CD14-positive monocyte (primary cell): ENCODE measurements around the gene SLC35B1. TPM values are rescaled to one million over a fixed set of nuclear protein-coding genes. Genes with fewer than 3 reads are reported as not detected.
A peak's percentile ranks its signal among the peaks of the same experiment; 100 is the strongest.

Experiments
- DNase-seq, 3 donors: peaks; one replicate each; pipeline ENCODE4 v3.0.0-alpha.2; 2011 to 2022
- H2AFZ ChIP-seq: 2 replicates; pipeline ENCODE4 v1.6.0; 2012; ENCODE audit warnings: mild to moderate bottlenecking, low read depth, low read length, inconsistent platforms; ENCODE audit not compliant: insufficient read depth, poor library complexity, severe bottlenecking
- H3K27ac ChIP-seq, 2 donors: 1 replicate in 1 of 2; 2 replicates in 1 of 2; pipeline ENCODE4 v1.5.1; 2012 to 2013; ENCODE audit warnings: low read length in 2 of 2, control low read depth in 1 of 2, inconsistent platforms in 1 of 2, low read depth in 1 of 2, mild to moderate bottlenecking in 1 of 2
- H3K27me3 ChIP-seq, 2 donors: one replicate each; pipeline versions ENCODE4 v1.6.0 to v1.6.1; 2011 to 2013; ENCODE audit warnings: low read length in 2 of 2; ENCODE audit not compliant: control insufficient read depth in 2 of 2, insufficient read depth in 2 of 2
- H3K36me3 ChIP-seq, 2 donors: replicated peaks in 1 of 2; 1 replicate in 1 of 2; 2 replicates in 1 of 2; pipeline versions ENCODE4 v1.5.1 to v1.6.1; 2012 to 2013; ENCODE audit warnings: low read length in 2 of 2, control low read depth in 1 of 2, inconsistent platforms in 1 of 2, mild to moderate bottlenecking in 1 of 2; ENCODE audit not compliant: insufficient read depth in 2 of 2, control insufficient read depth in 1 of 2
- H3K4me1 ChIP-seq, 2 donors: 1 replicate in 1 of 2; 2 replicates in 1 of 2; pipeline versions ENCODE4 v1.5.1 to v1.6.1; 2012 to 2013; ENCODE audit warnings: low read length in 2 of 2, control low read depth in 1 of 2, inconsistent platforms in 1 of 2, mild to moderate bottlenecking in 1 of 2, moderate library complexity in 1 of 2; ENCODE audit not compliant: insufficient read depth in 2 of 2, control insufficient read depth in 1 of 2
- H3K4me2 ChIP-seq: replicated peaks from 2 replicates; pipeline ENCODE3; 2012; ENCODE audit warnings: low read length, moderate library complexity, mild to moderate bottlenecking; ENCODE audit not compliant: poor library complexity, severe bottlenecking; ENCODE audit errors: extremely low read depth
- H3K4me3 ChIP-seq, 3 experiments: fragments of 200-600 bp in 1 of 3; sonication (generic) in 1 of 3; replicated peaks in 1 of 3; 1 replicate in 2 of 3; 2 replicates in 1 of 3; pipeline ENCODE4 v1.5.1; 2011 to 2013; ENCODE audit warnings: low read length in 3 of 3, mild to moderate bottlenecking in 3 of 3, control low read depth in 2 of 3, low read depth in 2 of 3, inconsistent platforms in 1 of 3, moderate library complexity in 1 of 3
- H3K79me2 ChIP-seq: 2 replicates; pipeline ENCODE4 v1.6.0; 2012; ENCODE audit warnings: mild to moderate bottlenecking, control low read depth, inconsistent platforms, low read length, moderate library complexity; ENCODE audit not compliant: insufficient read depth
- H3K9ac ChIP-seq: 2 replicates; pipeline ENCODE4 v1.6.0; 2017; ENCODE audit warnings: low read length, mild to moderate bottlenecking; ENCODE audit not compliant: insufficient read depth, poor library complexity, severe bottlenecking
- H3K9me3 ChIP-seq, 2 donors: replicated peaks in 1 of 2; 1 replicate in 1 of 2; 2 replicates in 1 of 2; pipeline versions ENCODE4 v1.5.1 to v1.6.1; 2012 to 2013; ENCODE audit warnings: low read length in 2 of 2, control low read depth in 1 of 2; ENCODE audit not compliant: control insufficient read depth in 1 of 2, insufficient read depth in 1 of 2
- H4K20me1 ChIP-seq: 2 replicates; pipeline ENCODE4 v1.6.0; 2012; ENCODE audit warnings: mild to moderate bottlenecking, low read length, control low read depth, moderate library complexity; ENCODE audit not compliant: insufficient read depth
- H3K27ac Mint-ChIP-seq, 7 donors: one replicate each; pipeline ENCODE4 v1.8.0; 2020; ENCODE audit warnings: mild to moderate bottlenecking in 7 of 7, mixed read lengths in 7 of 7, moderate library complexity in 6 of 7, inconsistent platforms in 2 of 7
- H3K27me3 Mint-ChIP-seq, 3 donors: one replicate each; pipeline ENCODE4 v1.8.0; 2021 to 2022; ENCODE audit warnings: low read depth in 3 of 3, mild to moderate bottlenecking in 3 of 3, mixed read lengths in 3 of 3, moderate library complexity in 3 of 3, inconsistent platforms in 1 of 3
- H3K36me3 Mint-ChIP-seq, 2 donors: one replicate each; pipeline ENCODE4 v1.8.0; 2020; ENCODE audit warnings: mixed read lengths in 2 of 2, inconsistent platforms in 1 of 2, mild to moderate bottlenecking in 1 of 2
- H3K4me1 Mint-ChIP-seq: one replicate; pipeline ENCODE4 v1.8.0; 2020; ENCODE audit warnings: mild to moderate bottlenecking, mixed read lengths
- H3K4me3 Mint-ChIP-seq, 2 donors: one replicate each; pipeline ENCODE4 v1.8.0; 2020; ENCODE audit warnings: mild to moderate bottlenecking in 2 of 2, mixed read lengths in 2 of 2, moderate library complexity in 1 of 2
- H3K9me3 Mint-ChIP-seq, 7 donors: one replicate each; pipeline ENCODE4 v1.8.0; 2020 to 2022; ENCODE audit warnings: mixed read lengths in 7 of 7, mild to moderate bottlenecking in 6 of 7, moderate library complexity in 6 of 7, inconsistent platforms in 2 of 7
- WGBS: methylation state at CpG from one replicate; pipeline ENCODE4 v1.1.5; 2013; ENCODE audit warnings: missing lambda C conversion rate; ENCODE audit not compliant: insufficient coverage; 5-methylcytosine and 5-hydroxymethylcytosine counted together
- intact Hi-C, 2 donors: fragments of 100-400 bp; cut with micrococcal nuclease; formaldehyde crosslinking; loops; one replicate each; pipeline versions ENCODE4 v1.15.0 to v1.15.1; 2023
- polyA plus RNA-seq, 3 donors: library from polyadenylated mRNA; depleted of rRNA in 1 of 3; unstranded in 2 of 3; stranded (reverse) in 1 of 3; fragments of 300-500 nt in 2 of 3; fragments of >200 nt in 1 of 3; fragmentation: Illumina TruSeq in 2 of 3; gene quantifications; 1 replicate in 2 of 3; 2 replicates in 1 of 3; pipeline ENCODE4 v1.2.3, GENCODE V29; 2012 to 2021
- TF ChIP-seq, protein P1 (sequence below): fragments of 200-600 bp; IDR thresholded peaks from one replicate; pipeline ENCODE4 v1.8.0; 2022; ENCODE audit warnings: antibody characterized with exemption, mild to moderate bottlenecking

SLC35B1 gene
- polyA plus RNA-seq, 3 donors = 56.0 to 61.0 (median 58.8) TPM

- TF ChIP-seq, protein P1, sequence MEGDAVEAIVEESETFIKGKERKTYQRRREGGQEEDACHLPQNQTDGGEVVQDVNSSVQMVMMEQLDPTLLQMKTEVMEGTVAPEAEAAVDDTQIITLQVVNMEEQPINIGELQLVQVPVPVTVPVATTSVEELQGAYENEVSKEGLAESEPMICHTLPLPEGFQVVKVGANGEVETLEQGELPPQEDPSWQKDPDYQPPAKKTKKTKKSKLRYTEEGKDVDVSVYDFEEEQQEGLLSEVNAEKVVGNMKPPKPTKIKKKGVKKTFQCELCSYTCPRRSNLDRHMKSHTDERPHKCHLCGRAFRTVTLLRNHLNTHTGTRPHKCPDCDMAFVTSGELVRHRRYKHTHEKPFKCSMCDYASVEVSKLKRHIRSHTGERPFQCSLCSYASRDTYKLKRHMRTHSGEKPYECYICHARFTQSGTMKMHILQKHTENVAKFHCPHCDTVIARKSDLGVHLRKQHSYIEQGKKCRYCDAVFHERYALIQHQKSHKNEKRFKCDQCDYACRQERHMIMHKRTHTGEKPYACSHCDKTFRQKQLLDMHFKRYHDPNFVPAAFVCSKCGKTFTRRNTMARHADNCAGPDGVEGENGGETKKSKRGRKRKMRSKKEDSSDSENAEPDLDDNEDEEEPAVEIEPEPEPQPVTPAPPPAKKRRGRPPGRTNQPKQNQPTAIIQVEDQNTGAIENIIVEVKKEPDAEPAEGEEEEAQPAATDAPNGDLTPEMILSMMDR = no peak
- H3K9me3 Mint-ChIP-seq = peaks cover 0 to 7% (median 0%) of the 10 kb centered on the region in 7 donors
- intact Hi-C loops = loop anchor here in 1 of 2 donors (5.0 kb wide), 1 partner anchor 34 kb away; the partner anchor contains the start of gene FAM117A
- Histone ChIP-seq H3K27ac (peak overlapping the region; percentile 59 to 61), H3K4me1 (peaks cover 19 to 31% of the 10 kb centered on the region in 2 donors), H3K4me2 (peak overlapping the region; percentile 48), H3K27me3 (no peaks in the 10 kb centered on the region), H3K9ac (no peak overlapping the region), H3K9me3 (no peaks in the 10 kb centered on the region), H2AFZ (peak overlapping the region; percentile 13), H3K36me3 (peaks cover 10 to 42% of the 10 kb centered on the region in 2 donors), H4K20me1 (no peaks in the 10 kb centered on the region), H3K79me2 (peaks cover 77% of the 10 kb centered on the region), H3K4me3 (peak overlapping the region in 1 of 3 experiments; percentile 37)
- peaks cover 39 to 63% of the 10 kb centered on the region in 2 donors for H3K36me3 Mint-ChIP-seq
- peak overlapping the region; percentile 41 to 93 (median 80) for H3K27ac Mint-ChIP-seq
- no peak for DNase-seq
- peak overlapping the region; percentile 55 to 65 for H3K4me3 Mint-ChIP-seq
- H3K27me3 Mint-ChIP-seq = no peaks in the 10 kb centered on the region
- peaks cover 59% of the 10 kb centered on the region for H3K4me1 Mint-ChIP-seq
- WGBS = 4% methylated on average over 4 of the region's 5 CpGs
Measured at GRCh38 chr17:49728425-49728824, 20.7 kb upstream of the SLC35B1 start.

GRCh38 chr17:49727380-49727779, 19.6 kb upstream of the SLC35B1 start:
- Histone ChIP-seq H2AFZ (no peak overlapping the region), H3K27me3 (no peaks in the 10 kb centered on the region), H3K4me3 (no peak overlapping the region), H3K27ac (peak overlapping the region in 1 of 2 donors; percentile 59), H3K79me2 (peaks cover 69% of the 10 kb centered on the region), H3K36me3 (peaks cover 8 to 45% of the 10 kb centered on the region in 2 donors), H3K4me2 (no peak overlapping the region), H3K9ac (no peak overlapping the region), H4K20me1 (no peaks in the 10 kb centered on the region), H3K4me1 (peaks cover 23% of the 10 kb centered on the region in 2 donors), H3K9me3 (no peaks in the 10 kb centered on the region)
- H3K27me3 Mint-ChIP-seq = no peaks in the 10 kb centered on the region
- intact Hi-C loops = loop anchor here in 1 of 2 donors (5.0 kb wide), 1 partner anchor 35 kb away; the partner anchor contains the start of gene FAM117A
- peaks cover 40 to 60% of the 10 kb centered on the region in 2 donors for H3K36me3 Mint-ChIP-seq
- H3K27ac Mint-ChIP-seq = peak overlapping the region in 2 of 7 donors; percentile 62 to 78
- peaks cover 0 to 7% (median 0%) of the 10 kb centered on the region in 7 donors for H3K9me3 Mint-ChIP-seq
- 90% methylated on average over 3 of the region's 4 CpGs for WGBS
- peaks cover 53% of the 10 kb centered on the region for H3K4me1 Mint-ChIP-seq
- no peak for DNase-seq
- TF ChIP-seq, protein P1 = no peak
- no peak overlapping the region for H3K4me3 Mint-ChIP-seq
